H1 (cell line): ENCODE measurements around the gene PLEKHH3. TPM values are rescaled to one million over a fixed set of nuclear protein-coding genes. Genes with fewer than 3 reads are reported as not detected.

Source experiments
- CTCF ChIA-PET: fragments of 300-600 bp; sonication (Branson Sonifier 250); formaldehyde crosslinking; loops from one replicate; lab custom pipeline; 2021; ENCODE audit not compliant: partially characterized antibody; lab: Charles Lee
- POLR2A ChIA-PET: fragments of 300-600 bp; sonication (Branson Sonifier 250); formaldehyde crosslinking; loops from one replicate; lab custom pipeline; 2021; ENCODE audit warnings: inconsistent platforms; ENCODE audit not compliant: partially characterized antibody; lab: Charles Lee
- DNase-seq, 2 experiments: peaks; one replicate each; pipeline versions ENCODE4 v3.0.0 to v3.0.0-alpha.2; 2010 to 2022; ENCODE audit warnings: low spot score in 2 of 2, low read depth in 1 of 2, mixed read lengths in 1 of 2
- FAIRE-seq: peaks from 2 replicates; lab custom pipeline; 2011; peaks lifted over from hg19 to GRCh38; lab: Jason Lieb, UNC
- H2AFZ ChIP-seq: 2 replicates; pipeline ENCODE4 v1.8.1; 2012; ENCODE audit warnings: low read length, inconsistent platforms
- H2AK5ac ChIP-seq: 2 replicates; pipeline ENCODE4 v1.6.1; 2013; ENCODE audit warnings: low read depth, low read length
- H2BK120ac ChIP-seq: replicated peaks from 2 replicates; pipeline ENCODE3; 2013; ENCODE audit warnings: low read depth, low read length, inconsistent platforms
- H2BK12ac ChIP-seq: 2 replicates; pipeline ENCODE4 v1.6.1; 2013; ENCODE audit warnings: low read depth, low read length
- H2BK15ac ChIP-seq: 2 replicates; pipeline ENCODE4 v1.6.1; 2013; ENCODE audit warnings: low read length
- H2BK20ac ChIP-seq: 2 replicates; pipeline ENCODE4 v1.6.1; 2013; ENCODE audit warnings: low read length
- H2BK5ac ChIP-seq: 2 replicates; pipeline ENCODE4 v1.6.1; 2013; ENCODE audit warnings: low read depth, low read length
- H3K14ac ChIP-seq: 2 replicates; pipeline ENCODE4 v1.6.1; 2013; ENCODE audit warnings: inconsistent platforms; ENCODE audit not compliant: insufficient read length
- H3K18ac ChIP-seq: 2 replicates; pipeline ENCODE4 v1.6.1; 2013; ENCODE audit warnings: low read length; ENCODE audit errors: extremely low read depth
- H3K23ac ChIP-seq: 2 replicates; pipeline ENCODE4 v1.6.1; 2013; ENCODE audit warnings: inconsistent platforms; ENCODE audit not compliant: insufficient read length
- H3K23me2 ChIP-seq: 2 replicates; pipeline ENCODE4 v1.6.1; 2013; ENCODE audit warnings: low read depth, low read length
- H3K27ac ChIP-seq: 2 replicates; pipeline ENCODE4 v1.6.1; 2011; ENCODE audit warnings: low read depth, low read length, inconsistent platforms
- H3K27me3 ChIP-seq, 4 experiments: replicated peaks in 1 of 4; 1 replicate in 1 of 4; 2 replicates in 3 of 4; pipeline versions ENCODE4 v1.6.1 to v1.8.1; 2011 to 2013; ENCODE audit warnings: low read length in 3 of 4, mild to moderate bottlenecking in 3 of 4, inconsistent platforms in 2 of 4, mixed read lengths in 2 of 4, moderate library complexity in 1 of 4; ENCODE audit not compliant: control insufficient read depth in 3 of 4, insufficient read depth in 3 of 4; ENCODE audit errors: extremely low read depth in 1 of 4
- H3K36me3 ChIP-seq, 4 experiments: 2 replicates each; pipeline versions ENCODE4 v1.6.1 to v1.8.1; 2011 to 2013; ENCODE audit warnings: mild to moderate bottlenecking in 4 of 4, low read length in 3 of 4, moderate library complexity in 2 of 4, control low read depth in 1 of 4, inconsistent platforms in 1 of 4; ENCODE audit not compliant: insufficient read depth in 4 of 4, control insufficient read depth in 2 of 4
- H3K4ac ChIP-seq: replicated peaks from 2 replicates; pipeline ENCODE3; 2013; ENCODE audit warnings: low read length, low read depth, mixed read lengths, inconsistent platforms; ENCODE audit not compliant: insufficient read length
- H3K4me1 ChIP-seq, 4 experiments: replicated peaks in 1 of 4; 1 replicate in 1 of 4; 2 replicates in 3 of 4; pipeline versions ENCODE4 v1.6.1 to v1.8.1; 2011 to 2013; ENCODE audit warnings: low read length in 3 of 4, inconsistent platforms in 2 of 4, mixed read lengths in 1 of 4; ENCODE audit not compliant: insufficient read depth in 4 of 4, control insufficient read depth in 3 of 4
- H3K4me2 ChIP-seq, 2 experiments: 2 replicates each; pipeline versions ENCODE4 v1.6.1 to v1.8.1; 2011 to 2013; ENCODE audit warnings: low read depth in 2 of 2, low read length in 2 of 2, control low read depth in 1 of 2, inconsistent platforms in 1 of 2, mild to moderate bottlenecking in 1 of 2; ENCODE audit not compliant: insufficient read depth in 1 of 2
- H3K4me3 ChIP-seq, 4 experiments: fragments of 200-600, 300-600 bp in 1 of 4; sonication (generic), shearing (Covaris generic), sonication (Bioruptor Twin) in 1 of 4; 2 replicates each; pipeline versions ENCODE4 v1.5.1 to v1.8.1; 2011 to 2016; ENCODE audit warnings: low read length in 4 of 4, low read depth in 3 of 4, control low read depth in 2 of 4, inconsistent platforms in 2 of 4, mild to moderate bottlenecking in 2 of 4, mixed read lengths in 1 of 4, moderate library complexity in 1 of 4; ENCODE audit not compliant: insufficient read depth in 2 of 4; ENCODE audit errors: extremely low read depth in 1 of 4
- H3K56ac ChIP-seq: replicated peaks from 2 replicates; pipeline ENCODE3; 2013; ENCODE audit warnings: low read depth, mild to moderate bottlenecking, mixed read lengths, low read length, inconsistent platforms; ENCODE audit not compliant: insufficient read length
- H3K79me1 ChIP-seq: 2 replicates; pipeline ENCODE4 v1.6.1; 2013; ENCODE audit warnings: low read depth, low read length, control low read depth
- H3K79me2 ChIP-seq, 2 experiments: 2 replicates each; pipeline versions ENCODE4 v1.6.1 to v1.8.1; 2012 to 2013; ENCODE audit warnings: low read length in 2 of 2, mild to moderate bottlenecking in 2 of 2, inconsistent platforms in 1 of 2; ENCODE audit not compliant: insufficient read depth in 2 of 2, control insufficient read depth in 1 of 2
- H3K9ac ChIP-seq, 4 experiments: replicated peaks in 1 of 4; 1 replicate in 1 of 4; 2 replicates in 3 of 4; pipeline versions ENCODE4 v1.6.1 to v1.8.1; 2011 to 2013; ENCODE audit warnings: low read depth in 3 of 4, low read length in 3 of 4, control low read depth in 2 of 4, mild to moderate bottlenecking in 2 of 4, moderate library complexity in 2 of 4, inconsistent platforms in 1 of 4; ENCODE audit errors: extremely low read depth in 1 of 4
- H3K9me3 ChIP-seq, 2 experiments: 2 replicates each; pipeline versions ENCODE4 v1.6.1 to v1.8.1; 2012 to 2013; ENCODE audit warnings: mild to moderate bottlenecking in 2 of 2, moderate library complexity in 2 of 2, control low read depth in 1 of 2, inconsistent platforms in 1 of 2, low read depth in 1 of 2, low read length in 1 of 2, mixed read lengths in 1 of 2; ENCODE audit not compliant: insufficient read depth in 2 of 2
- H4K20me1 ChIP-seq, 2 experiments: replicated peaks in 1 of 2; 2 replicates each; pipeline versions ENCODE3 to v1.8.1; 2011 to 2013; ENCODE audit warnings: inconsistent platforms in 2 of 2, low read length in 2 of 2, mild to moderate bottlenecking in 1 of 2; ENCODE audit not compliant: insufficient read depth in 2 of 2, control insufficient read depth in 1 of 2
- H4K5ac ChIP-seq: 2 replicates; pipeline ENCODE4 v1.6.1; 2013; ENCODE audit warnings: low read length, low read depth, mixed read lengths, inconsistent platforms; ENCODE audit not compliant: insufficient read length
- H4K8ac ChIP-seq: 2 replicates; pipeline ENCODE4 v1.8.0; 2013; ENCODE audit warnings: mild to moderate bottlenecking, moderate library complexity, low read length, inconsistent platforms; ENCODE audit not compliant: insufficient read depth; ENCODE audit errors: extremely low read depth
- H4K91ac ChIP-seq: replicated peaks from 2 replicates; pipeline ENCODE3; 2013; ENCODE audit warnings: low read length, mixed read lengths, inconsistent platforms; ENCODE audit not compliant: insufficient read length
- RAD21 ChIP-seq, 2 experiments: IDR thresholded peaks in 1 of 2; conservative IDR thresholded peaks in 1 of 2; 2 replicates each; pipeline ENCODE4 v1.6.1; 2011; ENCODE audit warnings: low read depth in 2 of 2, low read length in 2 of 2, improper control_type of control experiment in 1 of 2, inconsistent platforms in 1 of 2, mild to moderate bottlenecking in 1 of 2, moderate library complexity in 1 of 2
- SP1 ChIP-seq: IDR thresholded peaks from 2 replicates; pipeline ENCODE4 v1.6.1; 2011; ENCODE audit warnings: low read depth, low read length
- WGBS, 2 experiments: shearing (Covaris generic) in 1 of 2; methylation state at CpG; one replicate each; pipeline versions ENCODE4 v1.1.6 to v1.1.7; 2013 to 2015; ENCODE audit warnings: low lambda C conversion rate in 2 of 2, mixed read lengths in 2 of 2, inconsistent platforms in 1 of 2, low coverage in 1 of 2, missing lambda C conversion rate in 1 of 2; ENCODE audit not compliant: insufficient replicate concordance in 2 of 2, insufficient coverage in 1 of 2, insufficient read length in 1 of 2; ENCODE audit errors: extremely low coverage in 1 of 2, missing lambda C conversion rate in 1 of 2; 5-methylcytosine and 5-hydroxymethylcytosine counted together
- polyA plus RNA-seq, 7 experiments: library from polyadenylated mRNA; depleted of rRNA in 3 of 7; stranded (reverse) in 5 of 7; unstranded in 2 of 7; fragments of >200 nt in 5 of 7; fragments of 200-250 nt in 2 of 7; gene quantifications; 1 replicate in 5 of 7; 2 replicates in 1 of 7; 4 replicates in 1 of 7; pipeline versions ENCODE4 v1.2.1 to v1.2.3, GENCODE V29; 2011 to 2013; ENCODE audit warnings: missing spikeins in 2 of 7, mixed read lengths in 2 of 7
- total RNA-seq: library from RNA; stranded (reverse); fragmentation: NEBNext Ultra II Directional; extraction: Animal tissue kit (Norgen Biotek cat#: 25700); gene quantifications from 2 replicates; pipeline ENCODE4 v1.2.1, GENCODE V29; 2021

PLEKHH3 gene
- total and polyA plus RNA-seq, 2 of the 8 experiments (the other 6 are each of a cell fraction or from before 2014, with no cell fraction given) = 11.1 to 13.5 TPM

DNA sequence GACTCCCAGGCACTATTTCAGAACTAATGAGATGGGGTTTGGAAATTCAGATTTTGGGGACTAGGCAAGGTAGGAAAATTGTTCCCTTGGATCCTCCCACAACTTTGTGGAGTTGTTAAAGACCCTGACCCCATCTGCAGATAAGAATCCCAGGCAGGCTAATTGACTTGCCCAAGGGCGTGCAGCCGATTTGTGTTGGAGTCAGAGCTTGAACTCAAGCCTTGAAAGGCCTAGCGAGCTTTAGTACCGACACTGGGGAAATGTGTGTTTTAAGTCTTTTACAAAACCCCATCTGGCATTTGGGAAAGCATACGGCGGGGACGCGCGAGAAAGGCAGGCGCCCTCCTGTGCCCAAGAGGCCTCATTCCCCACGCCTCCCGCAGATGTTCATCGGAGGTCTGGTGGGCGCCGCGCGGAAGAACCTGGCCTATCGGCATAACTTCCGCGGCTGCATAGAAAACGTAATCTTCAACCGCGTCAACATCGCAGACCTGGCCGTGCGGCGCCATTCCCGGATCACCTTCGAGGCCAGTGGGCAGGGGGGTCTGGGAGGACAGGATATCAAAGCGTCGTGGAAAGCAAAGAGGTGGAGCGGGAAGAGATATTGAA, 9.8 kb upstream of the PLEKHH3 start:
- H2BK120ac ChIP-seq = no peak overlapping the region
- no peak overlapping the region for H3K14ac ChIP-seq
- no peak overlapping the region for H3K4me2 ChIP-seq
- H3K23ac ChIP-seq = no peak overlapping the region
- H3K4me3 ChIP-seq = no peak overlapping the region
- no peak for FAIRE-seq
- H3K4ac ChIP-seq = no peak overlapping the region
- H3K9me3 ChIP-seq = no peaks in the 10 kb centered on the region
- H3K4me1 ChIP-seq = peaks cover 0 to 11% (median 6%) of the 10 kb centered on the region in 4 experiments; a peak in 6 of 7 replicates
- peak overlapping the region; percentile 37; the same call in 1 of the 2 replicates for H4K8ac ChIP-seq
- H2BK5ac ChIP-seq = no peak overlapping the region
- peaks cover 0 to 4% (median 0%) of the 10 kb centered on the region in 4 experiments; a peak in 3 of 8 replicates for H3K36me3 ChIP-seq
- H2BK20ac ChIP-seq = no peak overlapping the region
- H3K27ac ChIP-seq = no peak overlapping the region
- peaks cover 0 to 7% of the 10 kb centered on the region in 2 experiments for H4K20me1 ChIP-seq
- H3K79me2 ChIP-seq = no peaks in the 10 kb centered on the region
- no peak for DNase-seq
- H3K79me1 ChIP-seq = no peaks in the 10 kb centered on the region
- H2AK5ac ChIP-seq = no peak overlapping the region
- H4K5ac ChIP-seq = no peak overlapping the region
- no peak overlapping the region for H2BK15ac ChIP-seq
- ChIA-PET POLR2A (interaction anchor here (1.2 kb wide), 1 partner anchor 14 kb away, joined by 4 read pairs; no protein-coding TSS in a partner anchor), CTCF (interaction anchor here (1.0 to 2.2 kb wide), 3 partner anchors 9 to 68 kb away, joined by 3 to 5 read pairs (median 4); no protein-coding TSS in a partner anchor)
- H3K27me3 ChIP-seq = peaks cover 0 to 20% (median 15%) of the 10 kb centered on the region in 4 experiments; a peak in 5 of 7 replicates
- H3K56ac ChIP-seq = no peak overlapping the region
- 88% methylated on average over 32 of the region's 32 CpGs; no CpG with 5 or more reads in 1 of the 2 experiments for WGBS, 2 experiments
- H2BK12ac ChIP-seq = no peak overlapping the region
- H3K23me2 ChIP-seq = peaks cover 17% of the 10 kb centered on the region; the same call in 1 of the 2 replicates
- 0 out of 4 replicates have a peak, but pooled peaks of 1 of the 2 experiments have one; percentile 2 for TF ChIP-seq RAD21 (IDR thresholded peaks at IDR 0.05 in 1 of 2, conservative IDR thresholded peaks at IDR 0.05 in 1 of 2; ENCODE audit: low read depth in 2 of 2, low read length in 2 of 2)
- no peak for TF ChIP-seq SP1
- no peak overlapping the region; the same call in 1 of the 2 replicates for H3K18ac ChIP-seq
- no peak overlapping the region for H3K9ac ChIP-seq
- H2AFZ ChIP-seq = no peak overlapping the region
- H4K91ac ChIP-seq = no peak overlapping the region
